ENCODE measurements around the gene ANKHD1.
"Not testable (repeated sequence)": the region's sequence is repeated elsewhere in the genome, so short reads cannot be mapped to it uniquely, and the experiment has no call there.

Gene ANKHD1

DNA sequence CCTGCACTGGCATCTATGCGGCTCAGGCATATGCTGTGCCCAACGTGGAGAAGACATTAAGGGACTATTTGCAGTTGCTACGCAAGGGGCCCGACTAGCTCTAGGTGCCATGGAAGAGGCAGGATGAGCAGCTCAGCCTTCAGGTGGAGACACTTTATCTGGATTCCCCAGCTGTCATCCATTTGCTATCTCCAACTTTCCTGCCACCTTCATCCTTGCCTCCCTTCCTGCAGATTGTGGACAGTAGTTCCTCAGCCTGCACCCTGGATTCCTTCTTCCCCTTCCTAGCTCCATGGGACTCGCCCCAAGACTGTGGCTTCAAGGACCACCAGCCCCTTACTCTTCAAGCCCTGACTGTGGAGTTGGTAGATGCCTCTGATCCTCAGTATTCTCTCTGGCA lies 165.0 kb downstream of the ANKHD1 start:
- no peak for DNase-seq

DNA sequence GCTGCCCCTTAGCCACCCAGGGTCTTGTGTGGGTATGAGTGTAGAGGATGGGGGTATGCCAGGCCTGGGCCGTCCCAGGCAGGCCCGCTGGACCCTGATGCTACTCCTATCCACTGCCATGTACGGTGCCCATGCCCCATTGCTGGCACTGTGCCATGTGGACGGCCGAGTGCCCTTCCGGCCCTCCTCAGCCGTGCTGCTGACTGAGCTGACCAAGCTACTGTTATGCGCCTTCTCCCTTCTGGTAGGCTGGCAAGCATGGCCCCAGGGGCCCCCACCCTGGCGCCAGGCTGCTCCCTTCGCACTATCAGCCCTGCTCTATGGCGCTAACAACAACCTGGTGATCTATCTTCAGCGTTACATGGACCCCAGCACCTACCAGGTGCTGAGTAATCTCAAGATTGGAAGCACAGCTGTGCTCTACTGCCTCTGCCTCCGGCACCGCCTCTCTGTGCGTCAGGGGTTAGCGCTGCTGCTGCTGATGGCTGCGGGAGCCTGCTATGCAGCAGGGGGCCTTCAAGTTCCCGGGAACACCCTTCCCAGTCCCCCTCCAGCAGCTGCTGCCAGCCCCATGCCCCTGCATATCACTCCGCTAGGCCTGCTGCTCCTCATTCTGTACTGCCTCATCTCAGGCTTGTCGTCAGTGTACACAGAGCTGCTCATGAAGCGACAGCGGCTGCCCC lies 165.6 kb downstream of the ANKHD1 start:
- DNase-seq, result no peak

DNA sequence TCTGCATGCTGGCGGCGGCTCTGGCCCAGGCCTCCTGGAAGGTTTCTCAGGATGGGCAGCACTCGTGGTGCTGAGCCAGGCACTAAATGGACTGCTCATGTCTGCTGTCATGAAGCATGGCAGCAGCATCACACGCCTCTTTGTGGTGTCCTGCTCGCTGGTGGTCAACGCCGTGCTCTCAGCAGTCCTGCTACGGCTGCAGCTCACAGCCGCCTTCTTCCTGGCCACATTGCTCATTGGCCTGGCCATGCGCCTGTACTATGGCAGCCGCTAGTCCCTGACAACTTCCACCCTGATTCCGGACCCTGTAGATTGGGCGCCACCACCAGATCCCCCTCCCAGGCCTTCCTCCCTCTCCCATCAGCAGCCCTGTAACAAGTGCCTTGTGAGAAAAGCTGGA lies 166.2 kb downstream of the ANKHD1 start:
- no peak for DNase-seq

DNA sequence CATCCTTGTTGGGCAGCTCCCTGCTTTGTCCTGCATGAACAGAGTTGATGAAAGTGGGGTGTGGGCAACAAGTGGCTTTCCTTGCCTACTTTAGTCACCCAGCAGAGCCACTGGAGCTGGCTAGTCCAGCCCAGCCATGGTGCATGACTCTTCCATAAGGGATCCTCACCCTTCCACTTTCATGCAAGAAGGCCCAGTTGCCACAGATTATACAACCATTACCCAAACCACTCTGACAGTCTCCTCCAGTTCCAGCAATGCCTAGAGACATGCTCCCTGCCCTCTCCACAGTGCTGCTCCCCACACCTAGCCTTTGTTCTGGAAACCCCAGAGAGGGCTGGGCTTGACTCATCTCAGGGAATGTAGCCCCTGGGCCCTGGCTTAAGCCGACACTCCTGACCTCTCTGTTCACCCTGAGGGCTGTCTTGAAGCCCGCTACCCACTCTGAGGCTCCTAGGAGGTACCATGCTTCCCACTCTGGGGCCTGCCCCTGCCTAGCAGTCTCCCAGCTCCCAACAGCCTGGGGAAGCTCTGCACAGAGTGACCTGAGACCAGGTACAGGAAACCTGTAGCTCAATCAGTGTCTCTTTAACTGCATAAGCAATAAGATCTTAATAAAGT lies 166.9 kb downstream of the ANKHD1 start:
- DNase-seq, result no peak

DNA sequence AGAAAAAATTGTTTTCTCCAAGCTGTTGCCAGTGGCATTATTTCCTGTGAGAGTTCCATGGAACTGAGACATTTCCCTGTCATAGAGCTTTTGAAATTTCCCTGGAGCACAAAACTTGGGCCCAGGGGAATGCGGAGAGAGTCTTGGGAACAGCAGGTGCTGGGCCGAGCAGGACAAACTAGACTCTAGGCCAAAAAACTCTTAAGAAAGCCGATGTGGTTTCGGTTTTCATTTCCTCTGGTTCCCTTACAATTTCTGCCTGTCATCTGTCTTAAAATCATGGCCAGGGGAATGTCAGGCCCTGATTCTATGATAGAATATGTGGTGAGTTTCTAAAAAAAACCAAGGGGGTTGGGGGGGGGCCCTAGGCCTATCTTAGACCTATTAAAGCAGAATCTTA lies 167.6 kb downstream of the ANKHD1 start:
- DNase-seq, result no peak

DNA sequence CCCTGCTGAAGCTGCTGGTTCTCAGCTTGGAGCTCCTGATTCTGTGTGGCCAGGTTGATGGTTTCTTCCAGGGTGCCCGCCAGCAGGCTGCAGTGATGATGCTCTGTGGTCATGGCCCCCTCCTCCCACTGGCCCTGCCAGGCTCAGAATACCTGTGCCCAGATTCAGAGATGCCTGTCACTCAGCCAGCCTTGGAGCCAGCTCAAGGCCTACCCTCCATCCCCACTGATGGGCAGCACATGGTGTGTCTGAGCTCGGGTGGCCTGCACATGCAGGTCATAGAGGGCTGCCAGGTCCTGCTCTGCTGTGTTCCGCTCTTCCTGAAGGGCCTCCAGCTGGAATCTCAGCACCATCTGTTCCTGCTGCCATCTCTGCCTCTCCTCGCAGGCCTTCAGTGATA lies 168.4 kb downstream of the ANKHD1 start:
- no peak for DNase-seq

DNA sequence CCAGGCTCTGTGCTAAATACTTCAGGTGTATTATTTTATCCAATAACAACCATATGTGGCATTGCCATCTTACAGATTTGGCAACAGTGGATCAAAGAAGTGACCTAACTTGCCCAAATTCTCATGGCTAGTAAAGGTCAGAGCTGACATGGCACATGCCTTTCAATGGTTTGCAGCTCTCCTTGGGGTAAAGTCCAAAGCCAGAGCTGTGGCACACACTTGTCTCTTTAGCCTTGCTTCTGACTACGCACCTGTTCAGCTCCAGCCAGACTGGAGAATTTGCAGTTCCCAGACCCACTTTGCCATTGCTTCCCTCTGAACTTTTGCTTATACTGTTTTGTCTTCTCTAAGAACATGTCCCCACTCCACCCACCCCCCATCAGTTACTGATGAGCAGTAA lies 168.9 kb downstream of the ANKHD1 start:
- DNase-seq, result no peak

DNA sequence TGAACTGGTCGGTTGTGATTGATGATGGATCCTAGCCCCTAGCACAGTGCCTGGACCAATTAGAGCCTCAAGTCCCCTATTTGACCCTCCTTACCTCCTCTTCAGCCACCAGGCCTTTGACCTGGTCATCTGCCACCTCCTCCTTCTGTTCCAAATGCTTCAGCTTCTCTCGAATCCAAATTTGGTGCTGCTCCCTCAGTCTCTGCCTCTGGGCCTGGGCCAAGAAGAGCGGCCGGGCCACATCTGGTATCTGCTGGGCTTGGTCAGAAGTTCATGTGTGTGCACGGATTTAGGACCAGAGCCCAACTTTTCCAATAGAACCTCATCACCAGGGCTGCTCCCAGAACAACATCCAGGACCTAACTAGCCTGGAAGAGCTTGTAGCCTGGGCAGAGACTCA lies 169.5 kb downstream of the ANKHD1 start:
- no peak for DNase-seq

DNA sequence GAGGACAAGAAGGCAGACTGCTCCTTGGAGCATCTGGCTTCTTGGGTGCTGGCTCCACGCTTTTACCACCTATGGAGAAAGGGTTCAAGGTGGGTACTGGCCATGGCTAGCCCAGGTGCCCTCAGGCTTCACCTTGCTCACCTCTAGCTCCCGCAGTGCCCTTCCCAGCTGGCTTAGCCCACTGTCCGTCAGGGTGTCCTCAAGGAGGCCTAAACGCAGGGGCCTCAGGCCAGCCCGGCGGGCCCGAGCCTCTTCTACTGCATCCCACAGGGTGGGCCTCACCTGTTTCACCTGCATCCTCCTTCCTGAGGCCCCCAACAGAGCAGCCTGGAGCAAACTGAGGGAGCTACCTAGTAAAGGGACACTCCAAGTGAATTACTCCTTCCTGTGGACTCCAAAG lies 172.1 kb downstream of the ANKHD1 start:
- DNase-seq, result no peak

DNA sequence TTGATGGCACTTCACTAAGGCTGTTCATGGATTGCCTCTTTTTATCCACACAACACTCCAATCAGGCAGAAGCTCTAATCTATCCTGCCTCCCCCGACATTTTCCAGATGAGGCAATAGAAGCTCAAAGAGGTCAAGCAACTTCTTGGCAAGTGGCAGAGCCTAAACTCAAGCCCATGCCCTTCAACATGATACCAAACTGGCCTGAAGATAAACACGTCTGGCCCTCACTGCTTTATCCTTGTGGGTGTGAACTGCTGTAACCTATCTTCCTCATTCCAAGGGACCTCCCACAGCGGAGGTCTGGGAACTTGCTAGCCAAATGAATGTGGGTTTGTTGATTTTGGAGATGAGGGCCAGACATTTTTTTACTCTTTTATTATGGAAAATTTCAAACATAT lies 172.5 kb downstream of the ANKHD1 start:
- DNase-seq, result no peak

DNA sequence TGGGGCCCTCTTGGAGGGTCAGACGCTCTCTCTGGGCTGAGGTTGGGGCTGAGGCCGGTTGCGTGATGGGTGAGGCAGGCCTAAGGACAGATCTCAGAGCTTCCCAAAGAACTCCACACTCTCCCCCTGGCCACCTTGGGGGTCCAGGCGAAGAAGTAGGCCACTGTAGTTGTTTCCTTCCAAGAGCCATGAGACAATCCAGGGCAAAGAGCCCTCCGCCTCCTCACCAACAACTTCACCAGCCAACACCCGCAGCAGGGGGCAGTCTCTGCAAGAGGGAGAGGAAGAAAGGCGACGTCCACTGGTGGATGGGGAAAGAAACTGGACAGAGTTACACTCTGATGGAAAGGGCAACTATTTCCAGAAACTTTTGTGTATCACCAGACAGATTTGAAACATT lies 173.7 kb downstream of the ANKHD1 start:
- no peak for DNase-seq

DNA sequence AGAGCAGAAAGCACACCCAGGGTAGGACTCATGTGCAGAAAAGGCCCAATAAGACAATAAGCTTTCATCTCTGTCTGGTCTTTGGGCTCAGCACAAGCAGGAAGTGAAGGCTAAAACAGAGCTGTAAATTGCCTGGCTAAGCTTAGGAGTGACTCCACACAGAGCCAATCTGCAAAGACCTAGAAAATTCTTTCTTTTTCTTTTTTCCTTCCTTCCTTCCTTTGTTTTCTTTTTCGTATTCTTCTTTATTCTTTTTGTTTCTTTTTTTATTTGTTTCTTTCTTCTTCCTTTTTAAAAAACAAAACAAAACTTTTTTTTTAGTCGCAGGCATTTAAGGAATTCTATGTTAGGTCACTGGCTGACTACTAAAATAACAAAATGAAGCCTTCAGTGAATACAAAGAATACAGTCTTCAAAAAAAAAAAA lies 175.2 kb downstream of the ANKHD1 start:
- DNase-seq, result no peak

DNA sequence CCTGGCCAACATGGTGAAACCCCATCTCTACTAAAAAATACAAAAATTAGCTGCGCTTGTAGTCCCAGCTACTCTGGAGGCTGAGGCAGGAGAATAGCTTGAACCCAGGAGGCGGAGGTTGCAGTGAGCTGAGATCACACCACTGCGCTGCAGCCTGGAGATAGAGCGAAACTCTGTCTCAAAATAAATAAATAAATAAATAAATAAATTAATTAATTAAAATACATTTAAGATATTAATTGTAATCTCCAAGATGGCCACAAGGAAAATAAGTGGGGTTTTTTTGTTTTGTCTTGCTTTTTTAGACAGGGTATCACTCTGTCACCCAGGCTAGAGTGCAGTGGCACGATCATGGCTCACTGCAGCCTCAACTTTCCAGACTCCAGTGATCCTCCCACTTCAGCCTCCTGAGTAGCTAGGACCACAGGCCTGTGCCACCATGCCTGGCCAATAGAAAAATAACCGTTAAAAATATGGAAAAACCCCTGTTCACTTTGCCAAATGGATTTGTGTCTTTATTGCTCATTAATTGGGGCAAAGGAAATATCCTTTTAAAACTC lies 177.6 kb downstream of the ANKHD1 start:
- not testable (repeated sequence) for DNase-seq

DNA sequence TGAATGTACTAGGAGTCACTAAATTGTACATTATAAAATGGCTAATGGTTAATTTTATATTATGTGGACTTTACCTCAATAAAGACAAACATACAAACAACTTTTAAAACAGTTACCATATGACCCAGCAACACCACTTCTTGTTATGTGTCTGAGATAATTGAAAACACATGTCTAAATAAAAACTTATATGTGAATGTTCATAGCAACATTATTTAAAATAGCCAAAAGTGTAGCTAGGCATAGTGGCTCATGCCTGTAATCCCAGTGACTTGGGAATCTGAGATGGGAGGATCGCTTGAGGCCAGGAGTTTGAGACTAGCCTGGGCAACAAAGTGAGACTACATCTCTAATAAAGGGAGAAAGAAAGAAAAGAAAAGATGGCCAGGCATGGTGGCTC lies 185.9 kb downstream of the ANKHD1 start:
- no peak for DNase-seq

DNA sequence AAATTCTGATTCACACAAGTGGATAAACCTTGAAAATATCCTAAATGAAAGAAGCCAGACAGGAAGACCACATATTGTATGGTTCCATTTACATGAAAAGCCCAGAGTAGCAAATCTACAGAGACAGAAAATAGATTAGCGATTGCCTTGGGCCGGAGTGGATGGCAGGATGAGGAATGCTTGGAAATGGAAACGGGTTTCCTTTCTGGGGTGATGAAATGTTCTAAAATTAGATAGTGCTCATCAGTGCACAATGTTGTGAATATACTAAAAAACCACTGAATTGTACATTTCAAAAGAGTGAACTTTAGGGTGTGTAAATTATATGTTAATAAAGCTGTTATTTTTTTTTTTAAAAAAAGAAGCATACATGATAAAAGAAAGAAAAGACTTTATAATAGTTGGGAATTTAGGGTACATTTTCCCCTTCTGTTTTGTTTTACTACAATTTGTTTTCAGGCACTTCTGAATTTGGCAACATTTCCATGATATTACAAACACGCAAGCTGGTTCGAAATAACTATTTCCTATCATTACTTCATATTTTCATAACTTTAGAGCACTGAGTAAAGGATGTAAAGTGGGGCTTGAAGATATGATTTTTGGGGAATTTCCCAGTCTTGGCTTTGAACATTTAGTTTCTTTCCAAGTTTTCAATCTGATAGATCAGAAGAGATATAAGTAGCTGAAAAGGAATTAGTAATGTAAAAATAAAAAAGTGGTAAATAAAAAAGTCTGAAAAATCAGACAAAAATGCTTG lies 186.9 kb downstream of the ANKHD1 start:
- DNase-seq, result no peak

Measured in NCI-H2029 (cell line).